K562 (cell line): ENCODE measurements around the gene SLC7A4. TPM values are rescaled to one million over a fixed set of nuclear protein-coding genes. Genes with fewer than 3 reads are reported as not detected.

Experiments used
- ATF3 ChIP-seq, 2 experiments: fragments of 450-650 bp in 1 of 2; sonication (generic) in 1 of 2; formaldehyde crosslinking in 1 of 2; IDR thresholded peaks in 1 of 2; conservative IDR thresholded peaks in 1 of 2; 2 replicates each; pipeline versions ENCODE4 v1.6.1 to v1.8.1; 2016 to 2023; ENCODE audit warnings: mild to moderate bottlenecking in 2 of 2, moderate library complexity in 2 of 2, inconsistent platforms in 1 of 2, missing genetic modification reagents in 1 of 2
- FOXJ2 ChIP-seq: fragments of 200-800 bp; sonication (Bioruptor generic); IDR thresholded peaks from 2 replicates; pipeline ENCODE4 v1.6.1; 2016; ENCODE audit warnings: missing genetic modification characterization, missing compliant biosample characterization
- HDAC2 ChIP-seq: fragments of 450-650 bp; IDR thresholded peaks from 2 replicates; pipeline ENCODE4 v1.6.1; 2016; ENCODE audit warnings: mild to moderate bottlenecking
- IRF2 ChIP-seq: sonication (generic); formaldehyde crosslinking; IDR thresholded peaks from 2 replicates; pipeline ENCODE4 v1.8.1; 2022; ENCODE audit warnings: mild to moderate bottlenecking, missing genetic modification reagents
- KAT7 ChIP-seq: sonication (generic); formaldehyde crosslinking; IDR thresholded peaks from 2 replicates; pipeline ENCODE4 v1.8.0; 2022; ENCODE audit warnings: missing genetic modification reagents, mild to moderate bottlenecking, borderline replicate concordance
- NFIC ChIP-seq: fragments of 450-650 bp; IDR thresholded peaks from 2 replicates; pipeline ENCODE4 v1.6.1; 2017; ENCODE audit warnings: mild to moderate bottlenecking, inconsistent platforms
- PCBP1 ChIP-seq: fragments of 200-400 bp; formaldehyde crosslinking; IDR thresholded peaks from 2 replicates; pipeline ENCODE4 v1.6.1; 2018; ENCODE audit warnings: mild to moderate bottlenecking, low read depth, low read length; ENCODE audit not compliant: poor library complexity, severe bottlenecking
- POLR2H ChIP-seq: IDR thresholded peaks from 2 replicates; pipeline ENCODE4 v1.6.1; 2016; ENCODE audit warnings: missing genetic modification characterization, low read depth, mild to moderate bottlenecking, control low read depth, missing compliant biosample characterization, moderate library complexity
- RAD51 ChIP-seq: fragments of 450-650 bp; IDR thresholded peaks from 2 replicates; pipeline ENCODE4 v1.7.1; 2016; ENCODE audit warnings: low read depth, mild to moderate bottlenecking, borderline replicate concordance
- RBM39 ChIP-seq: fragments of 200-400 bp; formaldehyde crosslinking; optimal IDR thresholded peaks from 2 replicates; pipeline ENCODE3; 2018; ENCODE audit warnings: low read depth, low read length
- RREB1 ChIP-seq: fragments of 250-450 bp; sonication (Bioruptor Pico); IDR thresholded peaks from 2 replicates; pipeline ENCODE4 v1.4.0; 2020
- SRSF3 ChIP-seq: fragments of 200-400 bp; formaldehyde crosslinking; IDR thresholded peaks from 2 replicates; pipeline ENCODE4 v1.6.1; 2016; ENCODE audit warnings: mild to moderate bottlenecking, low read length, moderate library complexity; ENCODE audit not compliant: insufficient read depth
- TBL1XR1 ChIP-seq, 2 experiments: IDR thresholded peaks; 2 replicates each; pipeline ENCODE4 v1.6.1; 2012; ENCODE audit warnings: improper control_type of control experiment in 2 of 2, low read length in 2 of 2, mild to moderate bottlenecking in 1 of 2
- TBP ChIP-seq: optimal IDR thresholded peaks from 2 replicates; pipeline ENCODE3; 2011; ENCODE audit warnings: low read depth, low read length, improper control_type of control experiment
- TEAD1 ChIP-seq, 2 experiments: fragments of 450-650 bp in 1 of 2; sonication (generic) in 1 of 2; formaldehyde crosslinking; IDR thresholded peaks; 2 replicates each; pipeline versions ENCODE4 v1.4.0 to v1.8.0; 2020 to 2022; ENCODE audit warnings: mild to moderate bottlenecking in 2 of 2, missing genetic modification reagents in 1 of 2
- ZBTB43 ChIP-seq: sonication (generic); formaldehyde crosslinking; IDR thresholded peaks from 2 replicates; pipeline ENCODE4 v1.8.0; 2023; ENCODE audit warnings: mild to moderate bottlenecking, missing genetic modification reagents
- ZNF12 ChIP-seq: sonication (generic); formaldehyde crosslinking; IDR thresholded peaks from 2 replicates; pipeline ENCODE4 v1.4.0; 2020; ENCODE audit warnings: mild to moderate bottlenecking, missing genetic modification reagents
- ZNF449 ChIP-seq: fragments of 250-450 bp; sonication (Bioruptor Pico); IDR thresholded peaks from 2 replicates; pipeline ENCODE4 v1.8.0; 2022; ENCODE audit warnings: moderate library complexity, mild to moderate bottlenecking, inconsistent platforms
- polyA plus RNA-seq, 8 experiments: library from polyadenylated mRNA; depleted of rRNA in 4 of 8; stranded (reverse) in 5 of 8; unstranded in 3 of 8; fragments of >200 nt; fragmentation: Nextera tagmentation in 2 of 8; fragmentation: Illumina TruSeq in 1 of 8; extraction: Ambion mirVana in 2 of 8; extraction: Trizol in 1 of 8; gene quantifications; 2 replicates each; pipeline versions ENCODE4 v1.2.1 to v1.2.3, GENCODE V29; 2011 to 2014; ENCODE audit warnings: inconsistent platforms in 1 of 8, missing spikeins in 1 of 8
- total RNA-seq, 7 experiments: library from RNA; depleted of rRNA in 6 of 7; stranded (reverse); fragments of >200 nt in 6 of 7; fragmentation: Illumina TruSeq in 2 of 7; extraction: Trizol in 2 of 7; gene quantifications; 2 replicates each; pipeline versions ENCODE4 v1.2.1 to v1.2.3, GENCODE V29; 2011 to 2021; ENCODE audit warnings: low replicate concordance in 1 of 7

The SLC7A4 gene
- total and polyA plus RNA-seq, 9 of the 15 experiments (the other 6 are each of a cell fraction or from before 2014, with no cell fraction given) = not detected

GRCh38 chr22:21045585-21046294, 13.4 kb upstream of the SLC7A4 start, which contains the start of gene LRRC74B (continued):
- TF ChIP-seq RREB1 = peak; percentile 39; the same call in 1 of the 2 replicates
- no peak; a peak in 2 of 4 replicates for TF ChIP-seq TEAD1 (CRISPR knock-in tag; IDR thresholded peaks at IDR 0.05)
- TF ChIP-seq ZNF12 = no peak
- peak; percentile 98 for TF ChIP-seq PCBP1
- no peak for TF ChIP-seq RBM39
- TF ChIP-seq RAD51 = no peak
- TF ChIP-seq POLR2H (tag) = no peak
- no peak for TF ChIP-seq HDAC2
- no peak for TF ChIP-seq IRF2 (CRISPR knock-in tag)
- TF ChIP-seq ZBTB43 (CRISPR knock-in tag) = no peak
- TF ChIP-seq FOXJ2 (tag) = peak; percentile 100
- no peak for TF ChIP-seq ZNF449
- no peak; a peak in 1 of 4 replicates for TF ChIP-seq TBL1XR1 (IDR thresholded peaks at IDR 0.05; ENCODE audit: low read length in 2 of 2)
- TF ChIP-seq SRSF3 = no peak
- TF ChIP-seq ATF3 (IDR thresholded peaks at IDR 0.05) = no peak
- TF ChIP-seq ATF3 (CRISPR knock-in tag; conservative IDR thresholded peaks at IDR 0.05) = peak; percentile 40; the same call in 1 of the 2 replicates
- TF ChIP-seq NFIC = no peak
- no peak for TF ChIP-seq KAT7 (CRISPR knock-in tag)
- peak; percentile 46 for TF ChIP-seq TBP
